Hematopoietic multipotent progenitor cell treated with erythropoietin and hydrocortisone succinate and interleukin-3 and kit ligand, for 17 days (in vitro differentiated cells): ENCODE measurements around the gene CMTM1.
A peak's percentile ranks its signal among the peaks of the same experiment; 100 is the strongest.
"Not testable (repeated sequence)": the region's sequence is repeated elsewhere in the genome, so short reads cannot be mapped to it uniquely, and the experiment has no call there.

Experiments used
- DNase-seq: peaks from one replicate; pipeline ENCODE4 v3.0.0-alpha.2; 2015; ENCODE audit warnings: low spot score

CMTM1 gene

GRCh38 chr16:66591018-66591417 is 24.8 kb downstream of the CMTM1 start:
- DNase-seq = no peak

GRCh38 chr16:66592241-66592640 is 26.0 kb downstream of the CMTM1 start:
- DNase-seq = no peak

GRCh38 chr16:66592814-66593213 is 26.6 kb downstream of the CMTM1 start:
- no peak for DNase-seq

- no peak for DNase-seq
These were observed 28.5 kb downstream of the CMTM1 start for GRCh38 chr16:66594739-66595138.

GRCh38 chr16:66596559-66596958 is 30.3 kb downstream of the CMTM1 start:
- DNase-seq = not testable (repeated sequence)

GRCh38 chr16:66596986-66597848 is 31.0 kb downstream of the CMTM1 start:
- no peak for DNase-seq

- no peak for DNase-seq
These were observed 31.9 kb downstream of the CMTM1 start for GRCh38 chr16:66598111-66598510.

- DNase-seq = no peak
These were observed 33.5 kb downstream of the CMTM1 start for GRCh38 chr16:66599726-66600125.

GRCh38 chr16:66600477-66600876 is 34.2 kb downstream of the CMTM1 start:
- no peak for DNase-seq

GRCh38 chr16:66601471-66601870 is 35.2 kb downstream of the CMTM1 start:
- DNase-seq = no peak

GRCh38 chr16:66603537-66604375 is 37.5 kb downstream of the CMTM1 start:
- no peak for DNase-seq

GRCh38 chr16:66604376-66605176 is 38.3 kb downstream of the CMTM1 start, which contains the start of gene CMTM3:
Gene CMTM3, plus strand, starts transcription at chr16:66604704. Its CDS starts 102 bp downstream, at chr16:66604806.
- DNase-seq = no peak

- no peak for DNase-seq
These were observed 39.1 kb downstream of the CMTM1 start for GRCh38 chr16:66605177-66605978.

GRCh38 chr16:66605979-66606751 is 39.9 kb downstream of the CMTM1 start:
- DNase-seq = no peak

- peak; percentile 67 for DNase-seq
These were observed 42.3 kb downstream of the CMTM1 start for GRCh38 chr16:66608241-66609138.

- no peak for DNase-seq
These were observed 42.9 kb downstream of the CMTM1 start for GRCh38 chr16:66609139-66609510.

GRCh38 chr16:66610111-66610820 is 44.0 kb downstream of the CMTM1 start:
- no peak for DNase-seq

GRCh38 chr16:66611911-66612310 is 45.7 kb downstream of the CMTM1 start:
- DNase-seq = not testable (repeated sequence)

GRCh38 chr16:66612422-66612821 is 46.2 kb downstream of the CMTM1 start:
- DNase-seq = no peak
